OCI-M2 (cell line): Measurements from ENCODE around the gene PEX14.

Source experiments
- DNase-seq: peaks from one replicate; lab custom pipeline; 2025; ENCODE audit not compliant: unreplicated experiment; lab: John Stamatoyannopoulos, UW

Gene PEX14

GRCh38 chr1:10662824-10663677 lies 188.3 kb downstream of the PEX14 start:
- DNase-seq = no peak

- no peak for DNase-seq
Observed at GRCh38 chr1:10663678-10664035, 188.9 kb downstream of the PEX14 start.

- no peak for DNase-seq
Observed at GRCh38 chr1:10664251-10664650, 189.5 kb downstream of the PEX14 start.

GRCh38 chr1:10665226-10665625 lies 190.5 kb downstream of the PEX14 start:
- no peak for DNase-seq

DNA sequence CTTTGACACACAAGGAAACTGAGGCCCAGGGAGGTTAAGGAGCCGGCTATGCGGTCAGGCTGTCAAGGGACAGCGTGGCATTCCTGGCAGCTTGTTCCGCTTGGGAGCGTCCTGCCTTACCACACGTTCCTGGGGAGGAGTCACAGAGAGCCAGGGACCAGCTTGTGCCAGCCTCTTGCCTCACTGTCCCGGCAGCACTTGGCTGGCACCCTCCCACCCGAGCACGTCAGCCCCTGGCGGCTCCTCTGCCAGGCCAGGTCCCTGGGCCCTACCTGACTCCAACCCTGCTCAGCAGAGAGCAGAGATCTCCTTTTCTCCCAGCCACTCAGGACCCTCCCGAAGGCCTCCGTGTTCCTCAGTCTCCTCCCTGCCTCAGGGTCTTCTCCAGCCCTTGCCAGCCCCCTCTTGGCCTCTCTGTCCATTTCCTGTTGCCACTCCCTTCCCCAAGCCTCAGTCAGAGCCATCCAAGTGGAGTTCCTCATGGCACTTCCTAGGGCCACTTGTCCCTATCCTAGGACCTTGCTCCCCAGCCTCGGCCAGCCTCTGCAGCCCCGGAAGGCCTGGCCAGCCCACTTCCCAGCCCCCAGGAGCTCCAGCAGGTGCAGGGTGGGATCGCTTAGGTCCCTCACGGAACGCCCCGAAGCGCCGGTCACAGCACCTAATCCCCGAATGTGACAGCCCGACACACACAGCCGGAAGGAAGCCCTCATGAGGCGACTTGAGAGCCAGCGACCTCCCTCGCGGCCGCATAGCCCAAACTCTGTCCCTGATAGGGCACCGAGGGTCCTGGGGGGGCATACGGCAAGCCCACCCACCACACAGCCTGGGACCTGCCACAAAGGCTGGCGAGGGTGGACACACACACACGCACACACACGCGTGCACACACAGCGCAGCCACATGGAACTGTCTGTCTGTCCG lies 191.4 kb downstream of the PEX14 start:
- DNase-seq = no peak

- DNase-seq = no peak
Observed at GRCh38 chr1:10667861-10668761, 193.4 kb downstream of the PEX14 start.

GRCh38 chr1:10669570-10669969 lies 194.8 kb downstream of the PEX14 start:
- DNase-seq = no peak

DNA sequence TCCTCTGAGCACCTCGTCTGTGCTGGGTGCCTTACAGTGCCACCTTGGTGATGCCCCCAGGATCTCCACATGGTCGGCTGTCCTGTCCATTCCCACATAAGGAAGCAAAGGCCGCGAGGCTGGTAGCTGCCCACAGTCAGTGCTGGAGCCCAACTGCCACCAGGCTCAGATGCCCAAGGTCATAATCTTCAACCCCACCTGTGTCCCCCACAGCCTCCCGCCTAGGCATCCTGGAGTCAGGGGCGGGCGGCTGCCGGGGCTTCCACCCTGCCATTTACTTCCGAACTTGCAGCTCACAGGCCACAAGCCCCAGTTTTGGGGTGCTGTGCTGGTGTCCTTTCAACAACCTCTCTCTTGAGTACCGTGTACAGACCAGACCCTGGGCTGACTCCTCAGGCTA lies 195.4 kb downstream of the PEX14 start:
- DNase-seq = no peak

GRCh38 chr1:10671090-10671489 lies 196.3 kb downstream of the PEX14 start:
- DNase-seq = no peak

DNA sequence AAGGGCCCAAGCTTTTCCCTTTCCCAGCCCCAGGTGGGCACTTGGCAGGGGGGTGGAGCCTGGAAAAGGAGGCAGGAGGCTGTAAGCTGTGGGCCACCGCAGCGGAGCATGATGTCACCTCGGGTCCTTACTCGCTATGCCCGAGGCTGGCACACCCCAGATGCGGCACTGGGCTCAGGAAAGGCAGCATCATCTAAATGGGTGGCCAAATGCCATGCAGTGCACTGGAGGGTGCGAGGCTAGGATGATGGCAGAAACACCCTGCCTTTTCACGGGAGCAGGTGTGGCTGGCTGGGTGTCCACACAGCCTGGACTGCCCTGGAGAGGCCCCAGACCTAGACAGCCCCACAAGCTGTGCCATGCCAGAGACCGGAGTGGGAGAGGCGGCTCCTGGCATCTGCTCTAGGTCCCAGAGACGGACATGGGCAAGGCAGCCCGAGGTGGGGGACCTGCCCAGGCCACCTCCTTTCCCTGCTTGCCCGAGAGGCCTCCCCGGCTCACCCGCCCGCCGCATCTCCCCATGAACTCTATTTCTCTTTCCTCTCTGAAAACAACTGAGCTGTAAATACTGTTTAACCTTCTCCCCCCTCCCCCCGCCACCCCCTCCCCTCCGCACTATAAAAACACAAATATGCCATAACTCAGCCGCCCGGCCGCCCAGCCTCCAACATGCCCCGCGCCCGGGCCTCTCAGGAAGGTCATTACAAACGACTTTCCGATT lies 197.0 kb downstream of the PEX14 start:
- DNase-seq = no peak

DNA sequence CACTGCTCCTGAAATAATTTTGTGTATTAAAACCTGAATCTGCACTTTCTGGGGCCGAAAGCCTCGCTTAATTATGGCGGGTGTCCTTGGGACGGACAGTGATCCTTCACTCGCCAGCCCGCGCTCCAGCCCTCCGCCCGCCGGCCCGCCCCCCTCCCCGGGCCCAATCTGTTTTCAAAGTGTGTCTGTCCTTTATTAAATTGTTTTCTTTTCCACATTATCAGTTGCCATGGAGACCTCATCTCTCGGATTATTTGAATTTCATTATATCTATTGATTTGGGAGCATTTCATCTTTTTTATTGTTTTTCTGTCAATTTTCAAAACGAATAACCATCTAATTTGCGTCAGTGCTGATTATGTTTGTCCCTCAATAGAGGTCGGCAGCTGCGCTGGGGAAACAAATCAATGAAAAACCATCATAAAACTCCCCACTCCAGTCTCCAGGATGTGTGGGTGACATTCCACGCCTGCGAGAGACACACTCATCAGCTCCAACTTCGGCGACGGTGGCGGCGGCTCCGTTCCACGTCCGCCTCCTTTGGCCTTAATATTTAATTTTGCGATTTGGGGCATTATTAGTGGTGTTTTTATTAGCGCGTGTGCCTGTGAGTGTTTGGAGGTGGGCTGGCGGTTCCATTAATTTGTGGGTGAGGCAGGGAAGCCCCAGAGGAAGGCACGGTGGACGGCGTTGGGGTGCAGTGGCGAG lies 197.7 kb downstream of the PEX14 start:
- no peak for DNase-seq

GRCh38 chr1:10673109-10673711 lies 198.5 kb downstream of the PEX14 start:
- DNase-seq = no peak

DNA sequence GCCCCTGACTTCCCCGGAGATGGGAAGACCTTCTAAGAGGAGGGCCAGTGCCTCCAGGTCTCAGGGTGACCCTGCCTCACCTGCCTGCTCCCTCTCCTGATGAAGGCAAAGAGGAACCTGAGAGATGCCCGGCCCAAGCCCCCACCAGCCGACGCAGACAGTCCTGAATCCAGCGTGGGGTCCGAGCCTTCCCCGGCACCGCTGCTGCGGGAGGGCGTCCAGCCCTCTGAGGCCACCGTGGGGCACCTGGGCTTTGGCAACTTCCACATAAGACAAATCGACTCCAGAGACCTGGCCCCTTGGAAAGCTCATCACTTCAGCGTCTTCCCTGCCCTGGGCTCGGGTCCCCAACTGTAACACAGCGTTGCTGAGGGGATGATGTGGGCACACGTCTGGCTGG lies 199.5 kb downstream of the PEX14 start:
- no peak for DNase-seq

- DNase-seq = no peak
Observed at GRCh38 chr1:10674700-10675609, 200.2 kb downstream of the PEX14 start.

- no peak for DNase-seq
Observed at GRCh38 chr1:10675813-10676212, 201.1 kb downstream of the PEX14 start.

DNA sequence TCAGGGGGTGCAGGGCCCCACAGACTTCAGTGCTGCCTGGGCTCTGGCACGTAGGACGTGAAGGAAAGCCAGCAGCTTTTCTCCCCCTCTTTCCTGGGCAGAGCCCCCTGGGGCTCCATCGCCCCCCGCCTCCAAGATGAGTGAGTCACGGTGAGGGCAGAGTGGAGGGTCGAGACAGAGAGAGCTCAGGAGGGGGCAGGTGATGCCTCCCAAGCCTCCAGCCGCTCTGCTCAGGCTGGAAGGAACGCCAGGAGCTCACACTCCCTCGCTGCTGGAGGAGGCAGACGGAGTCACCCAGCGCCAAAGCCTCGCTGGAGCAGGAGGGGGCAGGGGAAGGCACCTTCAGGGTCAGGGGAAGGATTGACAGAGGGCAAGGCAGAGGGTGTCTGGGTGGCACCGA lies 202.2 kb downstream of the PEX14 start:
- DNase-seq = no peak

GRCh38 chr1:10677491-10678391 lies 203.0 kb downstream of the PEX14 start:
- no peak for DNase-seq
